Suprapubic skin (tissue), 4 donors: ENCODE data around the gene A3GALT2. TPM values are rescaled to one million over a fixed set of nuclear protein-coding genes. Genes with fewer than 3 reads are reported as not detected.
A peak's percentile ranks its signal among the peaks of the same experiment; 100 is the strongest.

Experiments
- DNase-seq, 2 donors: peaks; one replicate each; pipeline ENCODE4 v3.0.0-alpha.2; 2019; ENCODE audit warnings: low spot score in 2 of 2
- H3K27ac ChIP-seq: fragments of 200-600 bp; sonication (generic); one replicate; pipeline ENCODE4 v1.5.1; 2019
- H3K27me3 ChIP-seq: fragments of 200-600 bp; sonication (generic); one replicate; pipeline ENCODE4 v1.5.1; 2019
- H3K36me3 ChIP-seq: fragments of 200-600 bp; sonication (generic); one replicate; pipeline ENCODE4 v1.5.1; 2019
- H3K4me1 ChIP-seq: fragments of 200-600 bp; sonication (generic); one replicate; pipeline ENCODE4 v1.5.1; 2019
- H3K4me3 ChIP-seq: fragments of 200-600 bp; sonication (generic); one replicate; pipeline ENCODE4 v1.5.1; 2019; ENCODE audit warnings: mild to moderate bottlenecking
- H3K9me3 ChIP-seq: fragments of 200-600 bp; sonication (generic); one replicate; pipeline ENCODE4 v1.5.1; 2019
- CTCF ChIP-seq, 2 donors: fragments of 200-600 bp in 1 of 2; fragments of 450-650 bp in 1 of 2; sonication (generic) in 1 of 2; IDR thresholded peaks; one replicate each; pipeline ENCODE4 v1.5.1; 2016 to 2019; ENCODE audit warnings: antibody characterized with exemption in 2 of 2, mild to moderate bottlenecking in 1 of 2, moderate library complexity in 1 of 2
- EP300 ChIP-seq: sonication (generic); formaldehyde crosslinking; IDR thresholded peaks from one replicate; pipeline ENCODE4 v1.6.1; 2017; ENCODE audit warnings: antibody characterized with exemption
- POLR2A ChIP-seq, 2 donors: fragments of 450-650 bp; IDR thresholded peaks; one replicate each; pipeline ENCODE4 v1.6.1; 2017; ENCODE audit warnings: antibody characterized with exemption in 2 of 2, mild to moderate bottlenecking in 2 of 2, moderate library complexity in 2 of 2
- POLR2AphosphoS5 ChIP-seq, 3 donors: sonication (generic); formaldehyde crosslinking; IDR thresholded peaks; one replicate each; pipeline ENCODE4 v1.6.1; 2017; ENCODE audit warnings: antibody characterized with exemption in 3 of 3
- WGBS: methylation state at CpG from one replicate; pipeline ENCODE4 v1.1.5; 2018; 5-methylcytosine and 5-hydroxymethylcytosine counted together
- total RNA-seq, 4 donors: library from RNA; depleted of rRNA; stranded (reverse); fragments of >200 nt; gene quantifications; one replicate each; pipeline ENCODE4 v1.1.0, GENCODE V29; 2016

A3GALT2 gene
- total RNA-seq, 4 donors from 2014 or later, result not detected

GRCh38 chr1:33289858-33290154 is 31.1 kb downstream of the A3GALT2 start:
- no peaks in the 10 kb centered on the region for H3K9me3 ChIP-seq
- no peak overlapping the region for H3K4me3 ChIP-seq
- H3K27me3 ChIP-seq, result no peaks in the 10 kb centered on the region
- TF ChIP-seq POLR2AphosphoS5 (IDR thresholded peaks at IDR 0.05), result no peak
- TF ChIP-seq EP300, result no peak
- no peak for TF ChIP-seq POLR2A (IDR thresholded peaks at IDR 0.05)
- TF ChIP-seq CTCF (IDR thresholded peaks at IDR 0.05), result no peak
- peaks cover 29% of the 10 kb centered on the region for H3K36me3 ChIP-seq
- WGBS, result 96% methylated on average over 3 of the region's 3 CpGs
- DNase-seq, result no peak
- H3K27ac ChIP-seq, result no peak overlapping the region
- H3K4me1 ChIP-seq, result peaks cover 11% of the 10 kb centered on the region

GRCh38 chr1:33288976-33289857 is 31.7 kb downstream of the A3GALT2 start:
- no peak overlapping the region for H3K27ac ChIP-seq
- no peak overlapping the region for H3K4me3 ChIP-seq
- no peaks in the 10 kb centered on the region for H3K27me3 ChIP-seq
- TF ChIP-seq EP300 (no peak), POLR2A (IDR thresholded peaks at IDR 0.05) (no peak), POLR2AphosphoS5 (IDR thresholded peaks at IDR 0.05) (no peak), CTCF (IDR thresholded peaks at IDR 0.05) (no peak)
- DNase-seq, result peak in 1 of 2 donors; percentile 65
- 88% methylated on average over 16 of the region's 16 CpGs for whole genome bisulfite sequencing
- peaks cover 26% of the 10 kb centered on the region for H3K36me3 ChIP-seq
- peaks cover 11% of the 10 kb centered on the region for H3K4me1 ChIP-seq
- H3K9me3 ChIP-seq, result no peaks in the 10 kb centered on the region

GRCh38 chr1:33287317-33287716 is 33.6 kb downstream of the A3GALT2 start:
- no peak for TF ChIP-seq CTCF (IDR thresholded peaks at IDR 0.05)
- TF ChIP-seq EP300, result no peak
- no peak for TF ChIP-seq POLR2AphosphoS5 (IDR thresholded peaks at IDR 0.05)
- no peak for TF ChIP-seq POLR2A (IDR thresholded peaks at IDR 0.05)
- WGBS, result 48% methylated on average over 2 of the region's 2 CpGs
- no peaks in the 10 kb centered on the region for H3K27me3 ChIP-seq
- no peak overlapping the region for H3K4me3 ChIP-seq
- DNase-seq, result no peak
- H3K9me3 ChIP-seq, result no peaks in the 10 kb centered on the region
- H3K27ac ChIP-seq, result no peak overlapping the region
- H3K4me1 ChIP-seq, result peaks cover 11% of the 10 kb centered on the region
- H3K36me3 ChIP-seq, result peaks cover 30% of the 10 kb centered on the region

- peak in 1 of 2 donors; percentile 46 for DNase-seq
- Histone ChIP-seq H3K4me1 (peaks cover 11% of the 10 kb centered on the region), H3K9me3 (no peaks in the 10 kb centered on the region), H3K4me3 (no peak overlapping the region), H3K36me3 (peaks cover 35% of the 10 kb centered on the region), H3K27me3 (no peaks in the 10 kb centered on the region), H3K27ac (no peak overlapping the region)
- TF ChIP-seq POLR2AphosphoS5 (IDR thresholded peaks at IDR 0.05), result no peak
- TF ChIP-seq POLR2A (IDR thresholded peaks at IDR 0.05), result no peak
- TF ChIP-seq EP300, result no peak
- TF ChIP-seq CTCF (IDR thresholded peaks at IDR 0.05), result no peak
- WGBS, result 74% methylated on average over 8 of the region's 8 CpGs
Observed at GRCh38 chr1:33286451-33287185, 34.3 kb downstream of the A3GALT2 start.

GRCh38 chr1:33284049-33284448 is 36.8 kb downstream of the A3GALT2 start:
- Histone ChIP-seq H3K4me1 (peaks cover 11% of the 10 kb centered on the region), H3K27me3 (no peaks in the 10 kb centered on the region), H3K36me3 (peaks cover 48% of the 10 kb centered on the region), H3K27ac (no peak overlapping the region), H3K9me3 (no peaks in the 10 kb centered on the region), H3K4me3 (no peak overlapping the region)
- DNase-seq, result peak in 1 of 2 donors; percentile 1
- WGBS, result 80% methylated on average over 6 of the region's 6 CpGs
- no peak for TF ChIP-seq EP300
- no peak for TF ChIP-seq CTCF (IDR thresholded peaks at IDR 0.05)
- no peak for TF ChIP-seq POLR2AphosphoS5 (IDR thresholded peaks at IDR 0.05)
- no peak for TF ChIP-seq POLR2A (IDR thresholded peaks at IDR 0.05)
